Right lobe of liver (tissue), 6 donors: ENCODE data around the gene FOXN1. TPM values are rescaled to one million over a fixed set of nuclear protein-coding genes. Genes with fewer than 3 reads are reported as not detected.
A peak's percentile ranks its signal among the peaks of the same experiment; 100 is the strongest.

Experiments
- ATAC-seq, 4 donors: fragments of 200-7000 bp; cut with Tn5 transposase; one replicate each; pipeline ENCODE4 v1.9.1; 2020; ENCODE audit warnings: mild to moderate bottlenecking in 4 of 4, moderate library complexity in 4 of 4
- DNase-seq, 3 donors: peaks; one replicate each; pipeline ENCODE4 v3.0.0-alpha.2; 2020
- H3K27ac ChIP-seq, 3 donors: fragments of 200-600 bp; one replicate each; pipeline ENCODE4 v1.8.0; 2022
- H3K27me3 ChIP-seq, 2 donors: fragments of 200-600 bp; one replicate each; pipeline ENCODE4 v1.8.0; 2022
- H3K36me3 ChIP-seq, 4 donors: fragments of 200-600 bp; sonication (generic) in 1 of 4; one replicate each; pipeline versions ENCODE4 v1.5.1 to v1.8.0; 2017 to 2022; ENCODE audit warnings: control low read depth in 1 of 4
- H3K4me1 ChIP-seq, 4 donors: fragments of 200-600 bp; sonication (generic) in 1 of 4; one replicate each; pipeline versions ENCODE4 v1.5.1 to v1.8.0; 2017 to 2022; ENCODE audit warnings: control low read depth in 1 of 4
- H3K4me3 ChIP-seq, 3 donors: fragments of 200-600 bp; one replicate each; pipeline ENCODE4 v1.8.0; 2022
- H3K9me3 ChIP-seq, 4 donors: fragments of 200-600 bp; sonication (generic) in 1 of 4; one replicate each; pipeline versions ENCODE4 v1.5.1 to v1.8.0; 2017 to 2022; ENCODE audit warnings: control low read depth in 1 of 4
- POLR2A ChIP-seq: fragments of 450-650 bp; IDR thresholded peaks from one replicate; pipeline ENCODE4 v1.6.1; 2017; ENCODE audit warnings: antibody characterized with exemption, mild to moderate bottlenecking
- WGBS: methylation state at CpG from one replicate; pipeline ENCODE4 v1.1.6; 2018; ENCODE audit warnings: low coverage, low lambda C conversion rate; ENCODE audit not compliant: insufficient coverage; ENCODE audit errors: missing lambda C conversion rate; 5-methylcytosine and 5-hydroxymethylcytosine counted together
- intact Hi-C, 2 donors: fragments of 100-400 bp; cut with DNase I; formaldehyde crosslinking; loops; one replicate each; pipeline versions ENCODE4 v1.11.2 to v1.14.1; 2022
- total RNA-seq, 6 experiments: library from RNA; depleted of rRNA in 2 of 6; stranded (reverse); fragments of >200 nt in 2 of 6; fragmentation: NEBNext Ultra II Directional in 3 of 6; extraction: Animal tissue kit (Norgen Biotek cat#: 25700) in 3 of 6; gene quantifications; one replicate each; pipeline versions ENCODE4 v1.1.0 to v1.2.4, GENCODE V29; 2016 to 2023
- TF ChIP-seq, protein P1 (sequence below), 4 donors: fragments of 200-600 bp in 3 of 4; fragments of 450-650 bp in 1 of 4; IDR thresholded peaks; one replicate each; pipeline versions ENCODE4 v1.5.1 to v1.8.0; 2016 to 2022; ENCODE audit warnings: antibody characterized with exemption in 4 of 4, mild to moderate bottlenecking in 2 of 4
- donor health status: DM: no; HTN: yes; CAD: no.
- donor health status: DM: no; HTN: no; CAD: no.
- donor health status: DM: no; HTN: no; CAD: no.
- donor health status: DM: no; HTN: yes; CAD: no.
- donor health status: DM: no; HTN: yes; CAD: no.

FOXN1 gene
- total RNA-seq, 6 experiments from 2014 or later = not detected

DNA sequence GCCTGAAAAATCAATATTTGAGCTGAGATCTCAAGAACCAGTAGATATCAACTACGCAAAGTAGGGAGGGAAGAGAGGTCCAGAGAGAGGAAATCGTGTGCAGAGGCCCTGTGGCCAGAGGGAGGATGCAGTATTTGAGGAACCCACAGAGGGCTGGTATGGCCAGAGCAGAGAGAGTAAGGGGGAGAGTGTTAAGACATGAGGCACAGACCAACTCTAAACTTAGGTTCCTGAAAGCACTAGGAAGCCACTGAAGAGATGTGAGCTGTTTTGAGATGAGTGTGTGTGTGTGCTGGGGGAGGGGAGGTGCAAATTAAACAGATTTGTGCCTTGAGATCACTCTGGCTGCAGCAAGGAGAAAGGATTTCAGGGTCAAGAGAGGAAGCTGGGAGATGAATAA, 21.9 kb upstream of the FOXN1 start:
- TF ChIP-seq, protein P1, sequence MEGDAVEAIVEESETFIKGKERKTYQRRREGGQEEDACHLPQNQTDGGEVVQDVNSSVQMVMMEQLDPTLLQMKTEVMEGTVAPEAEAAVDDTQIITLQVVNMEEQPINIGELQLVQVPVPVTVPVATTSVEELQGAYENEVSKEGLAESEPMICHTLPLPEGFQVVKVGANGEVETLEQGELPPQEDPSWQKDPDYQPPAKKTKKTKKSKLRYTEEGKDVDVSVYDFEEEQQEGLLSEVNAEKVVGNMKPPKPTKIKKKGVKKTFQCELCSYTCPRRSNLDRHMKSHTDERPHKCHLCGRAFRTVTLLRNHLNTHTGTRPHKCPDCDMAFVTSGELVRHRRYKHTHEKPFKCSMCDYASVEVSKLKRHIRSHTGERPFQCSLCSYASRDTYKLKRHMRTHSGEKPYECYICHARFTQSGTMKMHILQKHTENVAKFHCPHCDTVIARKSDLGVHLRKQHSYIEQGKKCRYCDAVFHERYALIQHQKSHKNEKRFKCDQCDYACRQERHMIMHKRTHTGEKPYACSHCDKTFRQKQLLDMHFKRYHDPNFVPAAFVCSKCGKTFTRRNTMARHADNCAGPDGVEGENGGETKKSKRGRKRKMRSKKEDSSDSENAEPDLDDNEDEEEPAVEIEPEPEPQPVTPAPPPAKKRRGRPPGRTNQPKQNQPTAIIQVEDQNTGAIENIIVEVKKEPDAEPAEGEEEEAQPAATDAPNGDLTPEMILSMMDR (IDR thresholded peaks at IDR 0.05) = no peak
- TF ChIP-seq POLR2A = no peak
- H3K9me3 ChIP-seq = no peaks in the 10 kb centered on the region
- H3K4me3 ChIP-seq = no peak overlapping the region
- DNase-seq (no peak), ATAC-seq (no peak)
- no peak overlapping the region for H3K27ac ChIP-seq
- WGBS = 34% methylated on average over 2 of the region's 2 CpGs
- intact Hi-C loops = no loop called here
- peaks cover 0 to 16% (median 7%) of the 10 kb centered on the region in 4 donors for H3K4me1 ChIP-seq
- H3K36me3 ChIP-seq = no peaks in the 10 kb centered on the region
- H3K27me3 ChIP-seq = no peaks in the 10 kb centered on the region

DNA sequence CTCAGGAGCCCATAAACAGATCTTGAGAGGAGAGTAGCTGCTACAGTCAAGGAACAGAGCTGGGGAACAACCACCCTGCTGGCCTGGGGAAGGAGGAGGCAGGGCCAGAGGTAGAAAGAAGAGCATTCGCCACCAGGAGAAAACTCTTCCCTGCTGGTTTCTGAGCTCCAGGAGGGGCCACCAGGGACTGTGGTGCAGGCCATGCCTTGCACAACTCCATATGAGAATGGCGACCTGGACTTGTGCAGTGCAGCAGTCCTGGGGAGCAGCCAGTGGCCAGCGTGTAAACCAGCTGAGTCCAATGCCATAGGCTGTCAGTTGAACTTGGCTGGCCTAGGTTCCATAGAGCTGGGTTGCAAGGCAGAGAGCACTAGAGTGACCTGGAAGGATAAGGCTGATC, 21.1 kb upstream of the FOXN1 start:
- WGBS = no CpG with 5 or more reads among the region's 3 CpGs

DNA sequence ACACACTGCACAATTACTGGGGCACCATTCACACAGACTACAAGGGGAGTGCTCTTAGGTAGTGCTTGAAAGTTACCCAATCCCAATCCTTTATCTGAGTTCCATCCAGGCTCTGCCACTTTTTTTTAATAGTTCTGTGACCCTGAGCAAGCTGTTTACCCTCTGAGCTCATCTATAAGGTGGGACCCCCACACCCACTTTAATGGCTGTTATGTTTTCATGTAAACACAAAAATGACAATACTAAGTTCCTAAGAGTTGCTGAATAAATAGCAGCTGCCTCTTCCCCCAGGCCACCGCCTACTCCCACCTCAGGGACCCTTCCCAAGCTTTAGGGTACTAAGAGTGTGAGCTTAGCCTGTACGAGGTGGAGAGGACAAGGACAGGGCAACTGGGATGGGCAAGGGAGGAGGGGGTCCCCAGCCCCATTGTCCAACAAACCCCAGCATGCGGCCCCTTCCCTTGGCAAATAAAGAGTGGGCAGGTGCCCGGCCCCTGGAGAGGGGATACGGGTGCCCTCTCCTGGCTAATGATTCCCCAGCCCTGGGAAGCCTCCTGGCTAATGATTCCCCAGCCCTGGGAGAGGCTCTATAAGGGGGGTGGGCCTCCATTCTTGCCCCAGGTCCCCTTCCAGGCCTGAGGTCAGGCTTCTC, 18.1 kb upstream of the FOXN1 start:
- no peaks in the 10 kb centered on the region for H3K9me3 ChIP-seq
- no peak for TF ChIP-seq POLR2A
- TF ChIP-seq, protein P1 (IDR thresholded peaks at IDR 0.05) = peak in 2 of 4 donors; percentile 21 to 24
- peaks cover 0 to 16% (median 7%) of the 10 kb centered on the region in 4 donors for H3K4me1 ChIP-seq
- H3K27me3 ChIP-seq = no peaks in the 10 kb centered on the region
- no peak overlapping the region for H3K27ac ChIP-seq
- intact Hi-C loops = no loop called here
- H3K4me3 ChIP-seq = no peak overlapping the region
- WGBS = 36% methylated on average over 3 of the region's 5 CpGs
- ATAC-seq = peak; percentile 66 to 81 (median 74)
- H3K36me3 ChIP-seq = no peaks in the 10 kb centered on the region
- no peak for DNase-seq

More for the DNA sequence above, 21.1 kb upstream of the FOXN1 start:
- Histone ChIP-seq H3K9me3 (no peaks in the 10 kb centered on the region), H3K36me3 (no peaks in the 10 kb centered on the region), H3K4me1 (peaks cover 0 to 16% (median 7%) of the 10 kb centered on the region in 4 donors), H3K27ac (no peak overlapping the region), H3K4me3 (no peak overlapping the region), H3K27me3 (no peaks in the 10 kb centered on the region)
- DNase-seq = no peak
- TF ChIP-seq, protein P1 (IDR thresholded peaks at IDR 0.05) = no peak
- TF ChIP-seq POLR2A = no peak
- intact Hi-C loops = no loop called here
- peak in 1 of 4 donors; percentile 50 for ATAC-seq

DNA sequence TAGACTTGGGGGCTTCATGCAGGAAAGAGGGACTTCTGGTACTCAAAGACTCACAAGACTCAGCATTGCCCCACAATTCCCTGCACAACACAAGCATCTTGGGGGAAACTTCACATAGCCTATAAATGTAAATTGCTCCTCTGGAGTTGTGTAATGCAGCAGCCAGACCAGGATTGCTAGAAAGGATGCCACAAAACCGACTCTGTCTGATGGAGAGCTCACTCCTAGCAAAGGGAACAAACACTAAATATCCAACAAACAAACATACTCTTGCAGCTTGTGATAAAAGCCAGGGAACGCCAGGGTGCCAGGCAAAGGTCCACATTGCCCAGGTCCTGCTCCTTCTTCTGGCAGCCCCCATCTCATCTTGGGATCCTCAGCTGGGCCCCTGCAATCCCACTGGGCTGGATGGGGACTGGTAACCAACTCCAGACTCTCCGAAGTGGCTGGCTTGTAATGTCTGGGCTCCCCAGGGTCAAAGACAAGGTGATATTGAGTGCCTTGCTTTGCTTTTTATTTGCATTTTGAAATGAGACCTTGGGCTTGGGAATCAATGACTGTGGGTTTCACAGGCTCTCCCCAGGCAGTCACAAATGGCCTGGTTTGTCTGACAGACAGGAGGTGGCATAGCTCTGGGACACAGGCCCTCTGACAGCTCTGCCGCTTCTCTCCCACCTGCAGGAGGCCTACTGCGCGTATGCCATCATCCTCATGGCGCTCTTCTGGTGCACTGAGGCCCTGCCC, 17.4 kb upstream of the FOXN1 start:
- Histone ChIP-seq H3K27me3 (no peaks in the 10 kb centered on the region), H3K4me1 (peaks cover 0 to 16% (median 7%) of the 10 kb centered on the region in 4 donors), H3K4me3 (no peak overlapping the region), H3K9me3 (no peaks in the 10 kb centered on the region), H3K36me3 (no peaks in the 10 kb centered on the region), H3K27ac (no peak overlapping the region)
- WGBS = 27% methylated on average over 2 of the region's 7 CpGs
- TF ChIP-seq POLR2A = no peak
- TF ChIP-seq, protein P1 (IDR thresholded peaks at IDR 0.05) = no peak
- DNase-seq (no peak), ATAC-seq (peak in 3 of 4 donors; percentile 35 to 37 (median 35))
- intact Hi-C loops = no loop called here
